H1 (cell line): Measurements from ENCODE around the gene GOLGA6L10. TPM values are rescaled to one million over a fixed set of nuclear protein-coding genes. Genes with fewer than 3 reads are reported as not detected.

Experiments
- CTCF ChIA-PET: fragments of 300-600 bp; sonication (Branson Sonifier 250); formaldehyde crosslinking; loops from one replicate; lab custom pipeline; 2021; ENCODE audit not compliant: partially characterized antibody; lab: Charles Lee
- POLR2A ChIA-PET: fragments of 300-600 bp; sonication (Branson Sonifier 250); formaldehyde crosslinking; loops from one replicate; lab custom pipeline; 2021; ENCODE audit warnings: inconsistent platforms; ENCODE audit not compliant: partially characterized antibody; lab: Charles Lee
- DNase-seq, 2 experiments: peaks; one replicate each; pipeline versions ENCODE4 v3.0.0 to v3.0.0-alpha.2; 2010 to 2022; ENCODE audit warnings: low spot score in 2 of 2, low read depth in 1 of 2, mixed read lengths in 1 of 2
- FAIRE-seq: peaks from 2 replicates; lab custom pipeline; 2011; peaks lifted over from hg19 to GRCh38; lab: Jason Lieb, UNC
- H2AFZ ChIP-seq: 2 replicates; pipeline ENCODE4 v1.8.1; 2012; ENCODE audit warnings: low read length, inconsistent platforms
- H2AK5ac ChIP-seq: 2 replicates; pipeline ENCODE4 v1.6.1; 2013; ENCODE audit warnings: low read depth, low read length
- H2BK120ac ChIP-seq: replicated peaks from 2 replicates; pipeline ENCODE3; 2013; ENCODE audit warnings: low read depth, low read length, inconsistent platforms
- H2BK12ac ChIP-seq: 2 replicates; pipeline ENCODE4 v1.6.1; 2013; ENCODE audit warnings: low read depth, low read length
- H2BK15ac ChIP-seq: 2 replicates; pipeline ENCODE4 v1.6.1; 2013; ENCODE audit warnings: low read length
- H2BK20ac ChIP-seq: 2 replicates; pipeline ENCODE4 v1.6.1; 2013; ENCODE audit warnings: low read length
- H2BK5ac ChIP-seq: 2 replicates; pipeline ENCODE4 v1.6.1; 2013; ENCODE audit warnings: low read depth, low read length
- H3K14ac ChIP-seq: 2 replicates; pipeline ENCODE4 v1.6.1; 2013; ENCODE audit warnings: inconsistent platforms; ENCODE audit not compliant: insufficient read length
- H3K18ac ChIP-seq: 2 replicates; pipeline ENCODE4 v1.6.1; 2013; ENCODE audit warnings: low read length; ENCODE audit errors: extremely low read depth
- H3K23ac ChIP-seq: 2 replicates; pipeline ENCODE4 v1.6.1; 2013; ENCODE audit warnings: inconsistent platforms; ENCODE audit not compliant: insufficient read length
- H3K23me2 ChIP-seq: 2 replicates; pipeline ENCODE4 v1.6.1; 2013; ENCODE audit warnings: low read depth, low read length
- H3K27ac ChIP-seq: 2 replicates; pipeline ENCODE4 v1.6.1; 2011; ENCODE audit warnings: low read depth, low read length, inconsistent platforms
- H3K27me3 ChIP-seq, 4 experiments: replicated peaks in 1 of 4; 1 replicate in 1 of 4; 2 replicates in 3 of 4; pipeline versions ENCODE4 v1.6.1 to v1.8.1; 2011 to 2013; ENCODE audit warnings: low read length in 3 of 4, mild to moderate bottlenecking in 3 of 4, inconsistent platforms in 2 of 4, mixed read lengths in 2 of 4, moderate library complexity in 1 of 4; ENCODE audit not compliant: control insufficient read depth in 3 of 4, insufficient read depth in 3 of 4; ENCODE audit errors: extremely low read depth in 1 of 4
- H3K36me3 ChIP-seq, 4 experiments: 2 replicates each; pipeline versions ENCODE4 v1.6.1 to v1.8.1; 2011 to 2013; ENCODE audit warnings: mild to moderate bottlenecking in 4 of 4, low read length in 3 of 4, moderate library complexity in 2 of 4, control low read depth in 1 of 4, inconsistent platforms in 1 of 4; ENCODE audit not compliant: insufficient read depth in 4 of 4, control insufficient read depth in 2 of 4
- H3K4ac ChIP-seq: replicated peaks from 2 replicates; pipeline ENCODE3; 2013; ENCODE audit warnings: low read length, low read depth, mixed read lengths, inconsistent platforms; ENCODE audit not compliant: insufficient read length
- H3K4me1 ChIP-seq, 4 experiments: replicated peaks in 1 of 4; 1 replicate in 1 of 4; 2 replicates in 3 of 4; pipeline versions ENCODE4 v1.6.1 to v1.8.1; 2011 to 2013; ENCODE audit warnings: low read length in 3 of 4, inconsistent platforms in 2 of 4, mixed read lengths in 1 of 4; ENCODE audit not compliant: insufficient read depth in 4 of 4, control insufficient read depth in 3 of 4
- H3K4me2 ChIP-seq, 2 experiments: 2 replicates each; pipeline versions ENCODE4 v1.6.1 to v1.8.1; 2011 to 2013; ENCODE audit warnings: low read depth in 2 of 2, low read length in 2 of 2, control low read depth in 1 of 2, inconsistent platforms in 1 of 2, mild to moderate bottlenecking in 1 of 2; ENCODE audit not compliant: insufficient read depth in 1 of 2
- H3K4me3 ChIP-seq, 4 experiments: fragments of 200-600, 300-600 bp in 1 of 4; sonication (generic), shearing (Covaris generic), sonication (Bioruptor Twin) in 1 of 4; 2 replicates each; pipeline versions ENCODE4 v1.5.1 to v1.8.1; 2011 to 2016; ENCODE audit warnings: low read length in 4 of 4, low read depth in 3 of 4, control low read depth in 2 of 4, inconsistent platforms in 2 of 4, mild to moderate bottlenecking in 2 of 4, mixed read lengths in 1 of 4, moderate library complexity in 1 of 4; ENCODE audit not compliant: insufficient read depth in 2 of 4; ENCODE audit errors: extremely low read depth in 1 of 4
- H3K56ac ChIP-seq: replicated peaks from 2 replicates; pipeline ENCODE3; 2013; ENCODE audit warnings: low read depth, mild to moderate bottlenecking, mixed read lengths, low read length, inconsistent platforms; ENCODE audit not compliant: insufficient read length
- H3K79me1 ChIP-seq: 2 replicates; pipeline ENCODE4 v1.6.1; 2013; ENCODE audit warnings: low read depth, low read length, control low read depth
- H3K79me2 ChIP-seq, 2 experiments: 2 replicates each; pipeline versions ENCODE4 v1.6.1 to v1.8.1; 2012 to 2013; ENCODE audit warnings: low read length in 2 of 2, mild to moderate bottlenecking in 2 of 2, inconsistent platforms in 1 of 2; ENCODE audit not compliant: insufficient read depth in 2 of 2, control insufficient read depth in 1 of 2
- H3K9ac ChIP-seq, 4 experiments: replicated peaks in 1 of 4; 1 replicate in 1 of 4; 2 replicates in 3 of 4; pipeline versions ENCODE4 v1.6.1 to v1.8.1; 2011 to 2013; ENCODE audit warnings: low read depth in 3 of 4, low read length in 3 of 4, control low read depth in 2 of 4, mild to moderate bottlenecking in 2 of 4, moderate library complexity in 2 of 4, inconsistent platforms in 1 of 4; ENCODE audit errors: extremely low read depth in 1 of 4
- H3K9me3 ChIP-seq, 2 experiments: 2 replicates each; pipeline versions ENCODE4 v1.6.1 to v1.8.1; 2012 to 2013; ENCODE audit warnings: mild to moderate bottlenecking in 2 of 2, moderate library complexity in 2 of 2, control low read depth in 1 of 2, inconsistent platforms in 1 of 2, low read depth in 1 of 2, low read length in 1 of 2, mixed read lengths in 1 of 2; ENCODE audit not compliant: insufficient read depth in 2 of 2
- H4K20me1 ChIP-seq, 2 experiments: replicated peaks in 1 of 2; 2 replicates each; pipeline versions ENCODE3 to v1.8.1; 2011 to 2013; ENCODE audit warnings: inconsistent platforms in 2 of 2, low read length in 2 of 2, mild to moderate bottlenecking in 1 of 2; ENCODE audit not compliant: insufficient read depth in 2 of 2, control insufficient read depth in 1 of 2
- H4K5ac ChIP-seq: 2 replicates; pipeline ENCODE4 v1.6.1; 2013; ENCODE audit warnings: low read length, low read depth, mixed read lengths, inconsistent platforms; ENCODE audit not compliant: insufficient read length
- H4K8ac ChIP-seq: 2 replicates; pipeline ENCODE4 v1.8.0; 2013; ENCODE audit warnings: mild to moderate bottlenecking, moderate library complexity, low read length, inconsistent platforms; ENCODE audit not compliant: insufficient read depth; ENCODE audit errors: extremely low read depth
- H4K91ac ChIP-seq: replicated peaks from 2 replicates; pipeline ENCODE3; 2013; ENCODE audit warnings: low read length, mixed read lengths, inconsistent platforms; ENCODE audit not compliant: insufficient read length
- CBX8 ChIP-seq: fragments of 300-800, 300-1000 bp; sonication (generic); IDR thresholded peaks from 2 replicates; pipeline ENCODE4 v1.7.1; 2016; ENCODE audit warnings: low read depth, low read length, borderline replicate concordance
- EP300 ChIP-seq, 2 experiments: IDR thresholded peaks; 1 replicate in 1 of 2; 2 replicates in 1 of 2; pipeline ENCODE4 v1.6.1; 2011 to 2012; ENCODE audit warnings: low read depth in 2 of 2, low read length in 2 of 2, mild to moderate bottlenecking in 2 of 2, borderline replicate concordance in 1 of 2, inconsistent platforms in 1 of 2, moderate library complexity in 1 of 2
- JUND ChIP-seq: IDR thresholded peaks from 2 replicates; pipeline ENCODE4 v1.6.1; 2011; ENCODE audit warnings: mild to moderate bottlenecking, improper control_type of control experiment, low read length
- MAFK ChIP-seq: IDR thresholded peaks from 2 replicates; pipeline ENCODE4 v1.6.1; 2012; ENCODE audit warnings: low read depth, mild to moderate bottlenecking, improper control_type of control experiment, low read length
- MAX ChIP-seq: IDR thresholded peaks from 2 replicates; pipeline ENCODE4 v1.6.1; 2012; ENCODE audit warnings: inconsistent platforms
- SIRT6 ChIP-seq: IDR thresholded peaks from one replicate; pipeline ENCODE4 v1.7.1; 2012; ENCODE audit warnings: low read length, inconsistent platforms
- WGBS, 2 experiments: shearing (Covaris generic) in 1 of 2; methylation state at CpG; one replicate each; pipeline versions ENCODE4 v1.1.6 to v1.1.7; 2013 to 2015; ENCODE audit warnings: low lambda C conversion rate in 2 of 2, mixed read lengths in 2 of 2, inconsistent platforms in 1 of 2, low coverage in 1 of 2, missing lambda C conversion rate in 1 of 2; ENCODE audit not compliant: insufficient replicate concordance in 2 of 2, insufficient coverage in 1 of 2, insufficient read length in 1 of 2; ENCODE audit errors: extremely low coverage in 1 of 2, missing lambda C conversion rate in 1 of 2; 5-methylcytosine and 5-hydroxymethylcytosine counted together
- polyA plus RNA-seq, 7 experiments: library from polyadenylated mRNA; depleted of rRNA in 3 of 7; stranded (reverse) in 5 of 7; unstranded in 2 of 7; fragments of >200 nt in 5 of 7; fragments of 200-250 nt in 2 of 7; gene quantifications; 1 replicate in 5 of 7; 2 replicates in 1 of 7; 4 replicates in 1 of 7; pipeline versions ENCODE4 v1.2.1 to v1.2.3, GENCODE V29; 2011 to 2013; ENCODE audit warnings: missing spikeins in 2 of 7, mixed read lengths in 2 of 7
- total RNA-seq: library from RNA; stranded (reverse); fragmentation: NEBNext Ultra II Directional; extraction: Animal tissue kit (Norgen Biotek cat#: 25700); gene quantifications from 2 replicates; pipeline ENCODE4 v1.2.1, GENCODE V29; 2021

Gene GOLGA6L10
- total and polyA plus RNA-seq, 2 of the 8 experiments (the other 6 are each of a cell fraction or from before 2014, with no cell fraction given), result 0.91 to 4.0 TPM

GRCh38 chr15:82312586-82313349 lies 36.5 kb downstream of the GOLGA6L10 start:
- Histone ChIP-seq H3K4me3 (no peak overlapping the region), H3K4ac (no peak overlapping the region), H3K79me1 (no peaks in the 10 kb centered on the region), H2BK5ac (no peak overlapping the region), H2AFZ (no peak overlapping the region), H2BK120ac (no peak overlapping the region), H2BK12ac (no peak overlapping the region), H2AK5ac (no peak overlapping the region), H3K23ac (no peak overlapping the region), H4K91ac (no peak overlapping the region), H3K79me2 (no peaks in the 10 kb centered on the region), H3K27ac (no peak overlapping the region), H3K9ac (no peak overlapping the region), H3K4me1 (no peaks in the 10 kb centered on the region; a peak in 1 of 7 replicates), H3K36me3 (no peaks in the 10 kb centered on the region), H2BK20ac (no peak overlapping the region), H3K56ac (no peak overlapping the region), H3K14ac (no peak overlapping the region), H3K18ac (no peak overlapping the region), H3K23me2 (no peaks in the 10 kb centered on the region; the same call in 1 of the 2 replicates), H4K5ac (no peak overlapping the region), H4K8ac (no peak overlapping the region), H3K9me3 (no peaks in the 10 kb centered on the region), H2BK15ac (no peak overlapping the region), H4K20me1 (no peaks in the 10 kb centered on the region), H3K4me2 (no peak overlapping the region)
- ChIA-PET POLR2A (no interaction called here), CTCF (no interaction called here)
- FAIRE-seq (no peak), DNase-seq (peak in 1 of 2 experiments; percentile 38)
- 85% methylated on average over 6 of the region's 8 CpGs; no CpG with 5 or more reads in 1 of the 2 experiments for WGBS, 2 experiments
- TF ChIP-seq MAX (no peak), SIRT6 (no peak), JUND (no peak), MAFK (no peak), EP300 (IDR thresholded peaks at IDR 0.05; ENCODE audit: borderline replicate concordance in 1 of 2, low read depth in 2 of 2, low read length in 2 of 2) (no peak), CBX8 (no peak)
- TF ChIP-seq, all 59 proteins: peak for 0
- no peaks in the 10 kb centered on the region; a peak in 1 of 7 replicates for H3K27me3 ChIP-seq
